ENCODE results near the gene SYK.

- TF ChIP-seq POLR2A (IDR thresholded peaks at IDR 0.05) (no peak), CTCF (IDR thresholded peaks at IDR 0.05 in 4 of 5, conservative IDR thresholded peaks at IDR 0.05 in 1 of 5) (no peak)
These were observed 31.4 kb upstream of the SYK start for GRCh38 chr9:90770182-90770738.
